DMS 273 treated with DMSO at 0.1 percent for 48 hours (cell line): Measurements from ENCODE around the gene VAPA.

Experiments
- DNase-seq: peaks from one replicate; lab custom pipeline; 2025; lab: John Stamatoyannopoulos, UW

Gene VAPA

GRCh38 chr18:9974279-9974915, 60.6 kb downstream of the VAPA start:
- no peak for DNase-seq

GRCh38 chr18:9975658-9976057, 61.8 kb downstream of the VAPA start:
- no peak for DNase-seq

GRCh38 chr18:9982711-9983110, 68.9 kb downstream of the VAPA start:
- DNase-seq: no peak

- DNase-seq: no peak
Observed at GRCh38 chr18:9984080-9984479, 70.3 kb downstream of the VAPA start.

GRCh38 chr18:9985641-9986040, 71.8 kb downstream of the VAPA start:
- DNase-seq: no peak

- DNase-seq: no peak
Observed at GRCh38 chr18:9986156-9986930, 72.5 kb downstream of the VAPA start.

GRCh38 chr18:9987345-9987744, 73.5 kb downstream of the VAPA start:
- DNase-seq: no peak

- DNase-seq: no peak
Observed at GRCh38 chr18:9987931-9988330, 74.1 kb downstream of the VAPA start.

- DNase-seq: no peak
Observed at GRCh38 chr18:9988665-9989064, 74.8 kb downstream of the VAPA start.

- no peak for DNase-seq
Observed at GRCh38 chr18:9989481-9989880, 75.7 kb downstream of the VAPA start.

GRCh38 chr18:9991011-9992000, 77.5 kb downstream of the VAPA start:
- DNase-seq: no peak

- no peak for DNase-seq
Observed at GRCh38 chr18:9992300-9992972, 78.6 kb downstream of the VAPA start.

- DNase-seq: no peak
Observed at GRCh38 chr18:9992973-9993520, 79.2 kb downstream of the VAPA start.

- no peak for DNase-seq
Observed at GRCh38 chr18:9993521-9994025, 79.8 kb downstream of the VAPA start.

- DNase-seq: no peak
Observed at GRCh38 chr18:9994026-9994570, 80.3 kb downstream of the VAPA start.

GRCh38 chr18:9994701-9995235, 81.0 kb downstream of the VAPA start:
- DNase-seq: no peak

GRCh38 chr18:9995631-9996030, 81.8 kb downstream of the VAPA start:
- DNase-seq: no peak

GRCh38 chr18:9996094-9996493, 82.3 kb downstream of the VAPA start:
- no peak for DNase-seq

- DNase-seq: no peak
Observed at GRCh38 chr18:9997711-9998110, 83.9 kb downstream of the VAPA start.

GRCh38 chr18:9998330-9998729, 84.5 kb downstream of the VAPA start:
- no peak for DNase-seq

GRCh38 chr18:10002280-10002679, 88.5 kb downstream of the VAPA start:
- no peak for DNase-seq
